Natural killer cell (primary cell): ENCODE data around the gene ATL2. TPM values are rescaled to one million over a fixed set of nuclear protein-coding genes. Genes with fewer than 3 reads are reported as not detected.

ENCODE experiments used
- ATAC-seq, 3 donors: fragments of 150-1000 bp in 2 of 3; fragments of 200-7000 bp in 1 of 3; cut with Tn5 transposase; 1 replicate in 1 of 3; 2 replicates in 2 of 3; pipeline ENCODE4 v1.10.0; 2021; ENCODE audit warnings: mild to moderate bottlenecking in 2 of 3, moderate library complexity in 2 of 3
- DNase-seq, 2 donors: peaks; one replicate each; pipeline versions ENCODE4 v3.0.0 to v3.0.0-alpha.2; 2013 to 2021; ENCODE audit warnings: mixed read lengths in 1 of 2
- H3K27ac ChIP-seq: one replicate; pipeline ENCODE4 v1.5.1; 2013; ENCODE audit warnings: mild to moderate bottlenecking, low read length
- H3K27me3 ChIP-seq: one replicate; pipeline ENCODE4 v1.6.1; 2013; ENCODE audit warnings: low read length; ENCODE audit not compliant: control insufficient read depth, insufficient read depth
- H3K36me3 ChIP-seq: one replicate; pipeline ENCODE4 v1.6.1; 2013; ENCODE audit warnings: low read length; ENCODE audit not compliant: control insufficient read depth, insufficient read depth
- H3K4me1 ChIP-seq: one replicate; pipeline ENCODE4 v1.6.1; 2013; ENCODE audit warnings: low read length; ENCODE audit not compliant: control insufficient read depth, insufficient read depth
- H3K4me3 ChIP-seq: one replicate; pipeline ENCODE4 v1.5.1; 2013; ENCODE audit warnings: low read length
- H3K9me3 ChIP-seq: one replicate; pipeline ENCODE4 v1.6.1; 2013; ENCODE audit warnings: low read length; ENCODE audit not compliant: control insufficient read depth, insufficient read depth
- H3K27ac Mint-ChIP-seq, 2 donors: one replicate each; pipeline ENCODE4 v1.8.0; 2022; ENCODE audit warnings: mild to moderate bottlenecking in 2 of 2, mixed read lengths in 2 of 2, moderate library complexity in 1 of 2
- H3K27me3 Mint-ChIP-seq, 2 donors: one replicate each; pipeline ENCODE4 v1.8.0; 2022; ENCODE audit warnings: low read depth in 2 of 2, mixed read lengths in 2 of 2
- H3K36me3 Mint-ChIP-seq: one replicate; pipeline ENCODE4 v1.8.0; 2022; ENCODE audit warnings: mixed read lengths
- H3K4me1 Mint-ChIP-seq, 2 donors: one replicate each; pipeline ENCODE4 v1.8.0; 2022; ENCODE audit warnings: mixed read lengths in 2 of 2
- H3K4me3 Mint-ChIP-seq: one replicate; pipeline ENCODE4 v1.8.0; 2022; ENCODE audit warnings: mild to moderate bottlenecking, moderate library complexity, mixed read lengths
- H3K9me3 Mint-ChIP-seq, 2 donors: one replicate each; pipeline ENCODE4 v1.8.0; 2022; ENCODE audit warnings: mixed read lengths in 2 of 2
- WGBS: methylation state at CpG from one replicate; pipeline ENCODE4 v1.1.7; 2013; ENCODE audit warnings: missing lambda C conversion rate; ENCODE audit not compliant: insufficient coverage; 5-methylcytosine and 5-hydroxymethylcytosine counted together
- intact Hi-C: fragments of 100-400 bp; cut with micrococcal nuclease; formaldehyde crosslinking; loops from one replicate; pipeline ENCODE4 v1.14.2; 2022
- total RNA-seq, 4 donors: library from RNA; stranded (reverse); fragments of 120-200 nt in 1 of 4; gene quantifications; one replicate each; pipeline versions ENCODE4 v1.2.3 to v1.2.4, GENCODE V29; 2013 to 2022
- TF ChIP-seq, protein P1 (sequence below): fragments of 200-600 bp; IDR thresholded peaks from one replicate; pipeline ENCODE4 v1.8.0; 2022; ENCODE audit warnings: antibody characterized with exemption

Gene ATL2
- total RNA-seq, 3 donors from 2014 or later (not counting 1 experiment from before 2014, with no cell fraction given) = 48.3 to 51.8 (median 51.5) TPM

DNA sequence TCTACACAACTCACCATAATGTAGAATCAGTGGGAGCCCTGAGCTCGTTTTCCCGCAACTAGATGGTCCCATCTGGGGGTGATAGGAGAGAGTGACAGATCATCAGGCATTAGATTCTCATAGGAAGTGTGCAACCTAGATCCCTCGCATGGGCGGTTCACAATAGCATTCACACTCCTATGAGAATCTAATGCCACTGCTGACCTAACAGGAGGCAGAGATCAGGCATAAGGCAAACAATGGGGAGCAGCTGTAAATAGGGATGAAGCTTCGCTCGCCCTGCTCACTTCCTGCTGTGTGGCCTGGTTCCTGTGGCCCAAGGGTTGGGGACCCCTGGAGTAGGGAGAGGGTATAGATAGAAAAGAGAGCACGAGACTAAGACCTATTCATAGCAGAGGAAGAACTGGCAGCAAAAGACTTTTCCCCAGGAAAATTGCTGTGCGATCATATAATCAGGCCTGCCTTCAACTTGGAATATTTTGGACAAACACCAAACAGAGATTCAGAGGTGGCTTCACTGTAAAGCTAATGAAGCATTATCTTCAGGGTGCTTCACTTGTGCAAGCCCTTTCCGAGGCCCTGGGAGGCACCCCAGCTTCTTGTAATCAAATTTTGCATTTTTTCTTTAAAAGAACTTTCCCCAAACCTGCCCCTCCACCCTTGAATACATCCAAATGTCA, 29.0 kb upstream of the ATL2 start:
- ATAC-seq (peak in 1 of 3 donors; percentile 21), DNase-seq (no peak)
- H3K27ac ChIP-seq = no peak overlapping the region
- no peaks in the 10 kb centered on the region for H3K4me1 ChIP-seq
- intact Hi-C loops = no loop called here
- Mint-ChIP-seq H3K36me3 (no peaks in the 10 kb centered on the region), H3K27me3 (peaks cover 0 to 3% of the 10 kb centered on the region in 2 donors), H3K4me1 (no peaks in the 10 kb centered on the region), H3K9me3 (no peaks in the 10 kb centered on the region), H3K4me3 (no peak overlapping the region), H3K27ac (no peak overlapping the region)
- TF ChIP-seq, protein P1, sequence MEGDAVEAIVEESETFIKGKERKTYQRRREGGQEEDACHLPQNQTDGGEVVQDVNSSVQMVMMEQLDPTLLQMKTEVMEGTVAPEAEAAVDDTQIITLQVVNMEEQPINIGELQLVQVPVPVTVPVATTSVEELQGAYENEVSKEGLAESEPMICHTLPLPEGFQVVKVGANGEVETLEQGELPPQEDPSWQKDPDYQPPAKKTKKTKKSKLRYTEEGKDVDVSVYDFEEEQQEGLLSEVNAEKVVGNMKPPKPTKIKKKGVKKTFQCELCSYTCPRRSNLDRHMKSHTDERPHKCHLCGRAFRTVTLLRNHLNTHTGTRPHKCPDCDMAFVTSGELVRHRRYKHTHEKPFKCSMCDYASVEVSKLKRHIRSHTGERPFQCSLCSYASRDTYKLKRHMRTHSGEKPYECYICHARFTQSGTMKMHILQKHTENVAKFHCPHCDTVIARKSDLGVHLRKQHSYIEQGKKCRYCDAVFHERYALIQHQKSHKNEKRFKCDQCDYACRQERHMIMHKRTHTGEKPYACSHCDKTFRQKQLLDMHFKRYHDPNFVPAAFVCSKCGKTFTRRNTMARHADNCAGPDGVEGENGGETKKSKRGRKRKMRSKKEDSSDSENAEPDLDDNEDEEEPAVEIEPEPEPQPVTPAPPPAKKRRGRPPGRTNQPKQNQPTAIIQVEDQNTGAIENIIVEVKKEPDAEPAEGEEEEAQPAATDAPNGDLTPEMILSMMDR = no peak
- no peak overlapping the region for H3K4me3 ChIP-seq
- 90% methylated on average over 9 of the region's 9 CpGs for WGBS
- no peaks in the 10 kb centered on the region for H3K36me3 ChIP-seq
- no peaks in the 10 kb centered on the region for H3K27me3 ChIP-seq
- no peaks in the 10 kb centered on the region for H3K9me3 ChIP-seq

- no peak overlapping the region for H3K27ac Mint-ChIP-seq
- Histone ChIP-seq H3K4me3 (no peak overlapping the region), H3K27ac (no peak overlapping the region), H3K9me3 (no peaks in the 10 kb centered on the region), H3K4me1 (no peaks in the 10 kb centered on the region), H3K36me3 (no peaks in the 10 kb centered on the region), H3K27me3 (no peaks in the 10 kb centered on the region)
- no peaks in the 10 kb centered on the region for H3K36me3 Mint-ChIP-seq
- intact Hi-C loops = no loop called here
- peaks cover 0 to 4% of the 10 kb centered on the region in 2 donors for H3K27me3 Mint-ChIP-seq
- no peak for DNase-seq
- no peaks in the 10 kb centered on the region for H3K9me3 Mint-ChIP-seq
- ATAC-seq = no peak
- TF ChIP-seq, protein P1 = no peak
- H3K4me1 Mint-ChIP-seq = no peaks in the 10 kb centered on the region
- no peak overlapping the region for H3K4me3 Mint-ChIP-seq
Observed at GRCh38 chr2:38400513-38400912, 23.4 kb upstream of the ATL2 start.

GRCh38 chr2:38398739-38399138, 21.7 kb upstream of the ATL2 start:
- Mint-ChIP-seq H3K36me3 (no peaks in the 10 kb centered on the region), H3K9me3 (no peaks in the 10 kb centered on the region), H3K27ac (no peak overlapping the region), H3K4me3 (no peak overlapping the region), H3K4me1 (peaks cover 0 to 6% of the 10 kb centered on the region in 2 donors), H3K27me3 (peaks cover 9 to 14% of the 10 kb centered on the region in 2 donors)
- H3K27me3 ChIP-seq = no peaks in the 10 kb centered on the region
- no peak overlapping the region for H3K4me3 ChIP-seq
- TF ChIP-seq, protein P1 = no peak
- no peaks in the 10 kb centered on the region for H3K4me1 ChIP-seq
- DNase-seq = no peak
- no peaks in the 10 kb centered on the region for H3K9me3 ChIP-seq
- no peaks in the 10 kb centered on the region for H3K36me3 ChIP-seq
- H3K27ac ChIP-seq = no peak overlapping the region
- intact Hi-C loops = no loop called here
- WGBS = 96% methylated on average over 4 of the region's 4 CpGs
- no peak for ATAC-seq

DNA sequence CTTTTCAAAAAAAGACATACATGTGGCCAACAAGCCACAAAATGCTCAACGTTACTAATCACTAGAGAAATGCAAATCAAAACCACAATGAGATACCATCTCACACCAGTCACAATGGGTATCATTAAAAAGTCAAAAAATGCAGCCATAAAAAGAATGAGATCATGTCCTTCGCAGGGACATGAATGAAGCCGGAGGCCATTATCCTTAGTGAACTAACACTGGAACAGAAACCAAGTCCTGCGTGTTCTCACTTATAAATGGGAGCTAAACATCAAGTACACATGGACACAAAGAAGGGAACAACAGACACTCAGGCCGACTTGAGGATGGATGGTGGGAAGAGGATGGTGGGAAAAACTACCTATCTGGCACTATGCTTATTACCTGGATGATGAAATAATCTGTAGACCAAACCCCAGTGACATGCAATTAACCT, 17.8 kb upstream of the ATL2 start:
- peaks cover 0 to 6% of the 10 kb centered on the region in 2 donors for H3K4me1 Mint-ChIP-seq
- H3K4me3 Mint-ChIP-seq = no peak overlapping the region
- no peaks in the 10 kb centered on the region for H3K36me3 Mint-ChIP-seq
- intact Hi-C loops = no loop called here
- Histone ChIP-seq H3K4me1 (no peaks in the 10 kb centered on the region), H3K27ac (no peak overlapping the region), H3K4me3 (no peak overlapping the region), H3K9me3 (no peaks in the 10 kb centered on the region), H3K36me3 (no peaks in the 10 kb centered on the region), H3K27me3 (no peaks in the 10 kb centered on the region)
- 50% methylated on average over 4 of the region's 5 CpGs for WGBS
- H3K9me3 Mint-ChIP-seq = no peaks in the 10 kb centered on the region
- DNase-seq (no peak), ATAC-seq (no peak)
- TF ChIP-seq, protein P1 = no peak
- H3K27me3 Mint-ChIP-seq = peaks cover 16 to 27% of the 10 kb centered on the region in 2 donors
- H3K27ac Mint-ChIP-seq = no peak overlapping the region
